Measurements from ENCODE around the gene CCDC116. TPM values are rescaled to one million over a fixed set of nuclear protein-coding genes. Genes with fewer than 3 reads are reported as not detected.
A peak's percentile ranks its signal among the peaks of the same experiment; 100 is the strongest.
"Not testable (repeated sequence)": the region's sequence is repeated elsewhere in the genome, so short reads cannot be mapped to it uniquely, and the experiment has no call there.

CCDC116 gene
- total RNA-seq, 2 donors from 2014 or later = 0.49 to 0.53 TPM

DNA sequence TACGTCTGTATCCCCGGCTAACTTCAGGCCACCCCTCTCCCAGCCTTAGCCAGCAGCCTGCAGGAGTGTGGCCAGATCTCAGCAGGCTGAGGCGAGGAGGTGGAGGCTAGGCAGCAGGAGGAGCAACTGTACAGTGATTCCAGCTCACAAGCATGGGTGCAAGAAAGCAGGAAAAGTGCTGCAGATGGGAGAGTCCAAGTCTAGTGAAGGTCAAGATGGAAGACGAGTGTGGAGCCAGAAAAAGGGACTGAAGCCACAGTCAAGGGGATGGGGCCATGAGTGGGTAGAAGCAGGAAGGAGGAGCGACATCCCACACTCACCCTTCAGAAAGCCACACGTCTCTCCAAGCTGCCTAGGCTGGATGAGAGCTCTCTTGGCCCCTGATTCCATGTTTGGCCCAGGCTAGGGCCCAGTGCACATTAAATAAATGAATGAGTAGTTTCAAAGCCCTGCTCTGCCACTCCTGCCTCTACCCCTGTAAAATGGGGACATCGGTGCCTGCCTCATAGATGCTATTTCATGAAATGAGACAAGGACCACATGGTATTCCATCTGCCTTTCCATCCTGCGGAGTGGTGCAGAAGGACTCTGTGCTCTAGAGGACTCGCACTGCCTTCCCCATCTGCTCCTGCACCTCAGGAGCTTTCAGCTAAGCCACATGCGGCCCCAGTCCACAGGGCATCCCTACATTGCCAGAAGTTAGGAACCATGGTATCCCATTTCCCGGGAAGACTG is 5.7 kb upstream of the CCDC116 start:
- intact Hi-C loops (cut with DNase I, micrococcal nuclease) = loop anchor here in 1 of 2 donors (10.0 kb wide), 1 partner anchor 52 kb away; no protein-coding TSS in a partner anchor
- DNase-seq (no peak), ATAC-seq (no peak)

DNA sequence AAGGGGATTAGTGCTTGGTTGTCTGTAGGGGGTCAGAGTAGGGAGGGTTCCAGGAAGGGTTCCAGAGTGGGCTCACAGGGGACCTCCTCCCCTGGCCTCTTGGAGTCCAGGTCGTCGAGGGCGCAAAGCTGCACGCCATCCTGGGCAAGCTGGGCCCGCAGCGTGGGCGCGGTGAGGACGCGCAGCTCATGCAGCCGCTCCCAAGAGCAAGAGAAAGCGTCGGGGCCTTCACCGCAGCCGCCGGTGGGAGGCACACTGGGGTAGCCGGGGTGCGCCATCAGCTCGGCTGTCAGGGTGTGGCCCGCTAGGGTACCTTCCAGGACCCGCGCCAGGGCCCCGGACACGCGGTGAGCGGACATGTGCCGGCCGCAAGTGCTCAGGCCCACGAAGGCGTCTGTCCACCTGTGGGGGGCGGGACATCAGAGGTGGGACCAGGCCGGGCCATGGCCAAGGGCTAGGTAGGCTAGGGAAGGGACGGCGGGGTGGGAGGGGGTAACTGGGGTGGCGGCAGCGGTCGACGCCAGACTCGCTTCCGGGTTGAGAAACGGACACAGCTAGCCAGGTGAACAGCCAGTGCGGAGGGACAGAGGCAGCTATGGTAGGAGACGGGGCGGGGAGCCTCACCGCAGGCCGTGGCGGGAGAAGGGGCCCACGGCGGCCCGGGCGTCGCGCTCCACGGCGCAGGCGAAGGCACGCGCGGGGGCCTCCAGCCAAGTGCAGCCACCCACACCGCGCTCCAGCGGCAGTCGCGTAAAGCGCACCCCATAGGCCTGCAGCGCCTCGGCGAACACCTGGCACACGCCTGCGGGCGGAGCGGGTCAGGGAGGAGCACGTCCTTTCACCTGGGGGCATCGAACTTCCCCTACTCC is 3.9 kb upstream of the CCDC116 start:
- no peak for ATAC-seq
- intact Hi-C loops (cut with DNase I, micrococcal nuclease) = loop anchor here in 1 of 2 donors (10.0 kb wide), 1 partner anchor 54 kb away; no protein-coding TSS in a partner anchor
- peak; percentile 36 to 39 for DNase-seq

DNA sequence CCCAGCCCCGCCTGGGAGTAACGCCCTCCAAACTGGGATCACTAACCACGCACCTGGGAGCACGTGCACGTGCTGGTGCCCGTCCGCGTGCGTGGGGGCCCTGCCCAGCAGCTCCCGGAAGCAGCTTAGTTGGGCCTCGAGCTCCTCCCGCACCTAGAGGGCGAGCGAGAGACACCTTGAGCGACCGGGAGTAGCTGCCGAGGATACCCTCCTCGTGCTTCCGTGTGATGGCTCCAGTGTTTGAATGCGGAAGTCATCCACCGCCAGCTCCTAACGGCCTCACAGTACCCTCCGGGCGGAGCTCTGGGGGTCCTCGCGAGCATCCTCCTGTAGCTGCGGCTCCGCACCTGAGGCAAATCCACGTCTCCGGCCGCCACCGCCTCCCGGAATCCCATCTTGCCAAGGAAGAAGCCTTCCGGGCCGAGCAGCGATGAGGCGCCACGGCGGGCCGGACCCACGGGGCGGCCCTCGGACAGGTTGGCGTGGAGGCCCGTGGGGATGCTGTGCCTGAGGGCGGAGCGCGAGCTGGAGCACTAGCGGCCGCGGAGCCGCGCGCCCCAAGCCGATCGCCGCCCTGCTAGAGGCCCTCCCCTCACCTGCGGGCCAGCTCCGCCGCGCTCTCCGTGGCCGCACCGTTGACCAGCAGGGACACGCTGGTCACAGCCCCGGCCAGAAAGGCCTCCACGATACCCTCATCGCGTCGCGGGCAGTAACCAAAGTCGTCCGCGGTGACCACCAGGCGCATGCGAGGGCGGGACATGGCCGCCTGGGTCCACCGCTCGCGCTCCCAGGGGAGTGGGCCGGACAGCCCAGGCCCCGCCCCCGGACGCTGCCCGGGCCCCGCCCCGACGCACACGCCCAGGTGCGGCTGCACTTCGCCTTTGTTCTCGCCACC is 3.1 kb upstream of the CCDC116 start, which contains the start of gene YDJC:
TSS of gene YDJC (minus strand) at position 768 of the 895 bp plus-strand sequence. CDS start at position 760, 8 bp downstream.
- intact Hi-C loops (cut with DNase I, micrococcal nuclease) = loop anchor here in 1 of 2 donors (10.0 kb wide), 1 partner anchor 55 kb away; no protein-coding TSS in a partner anchor
- DNase-seq = peak; percentile 92 to 97
- peak; percentile 92 for ATAC-seq

DNA sequence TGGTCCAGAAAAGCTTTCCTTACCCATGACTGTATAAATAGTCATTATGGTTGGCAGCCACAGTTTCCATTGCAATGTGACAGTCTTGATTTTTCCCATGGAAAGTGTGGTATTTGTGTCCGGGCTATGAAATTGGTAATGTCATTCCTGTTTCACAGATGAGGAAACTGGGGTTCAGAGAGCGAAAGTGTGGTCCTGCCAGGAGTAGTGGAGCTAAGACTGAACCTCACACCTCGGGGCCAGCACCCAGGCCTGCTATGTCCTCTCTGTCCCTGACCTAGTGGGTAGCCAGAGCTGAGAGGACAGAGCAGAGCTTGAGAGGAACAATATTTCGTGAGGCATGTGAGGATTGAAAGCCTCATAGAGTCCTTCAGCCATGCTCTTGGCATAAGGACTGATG is 1.5 kb upstream of the CCDC116 start:
- intact Hi-C loops (cut with DNase I, micrococcal nuclease) = no loop called here
- no peak for ATAC-seq

DNA sequence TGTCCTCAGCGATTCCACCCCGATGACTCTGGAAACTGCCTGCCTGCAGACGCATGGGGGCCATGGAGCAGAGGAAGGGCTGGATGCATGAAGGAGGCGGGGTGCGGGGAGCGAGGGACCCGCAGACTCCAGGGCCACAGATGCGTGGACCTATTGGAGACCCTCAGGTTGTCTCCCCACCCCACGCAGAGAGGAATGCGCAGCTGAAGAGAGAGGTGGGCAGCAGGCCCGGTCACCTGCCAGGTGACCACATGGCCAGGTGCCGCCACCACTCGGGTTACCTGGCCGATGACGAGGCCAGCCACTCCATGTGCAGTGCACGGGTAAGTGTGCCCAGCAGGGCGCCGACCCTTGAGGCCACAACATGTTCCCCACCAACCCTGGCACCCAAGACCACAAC is 371 bp downstream of the CCDC116 start:
- intact Hi-C loops (cut with DNase I, micrococcal nuclease) = no loop called here
- no peak for DNase-seq
- ATAC-seq = no peak

More for the DNA sequence above, 1.5 kb upstream of the CCDC116 start:
- DNase-seq = no peak

DNA sequence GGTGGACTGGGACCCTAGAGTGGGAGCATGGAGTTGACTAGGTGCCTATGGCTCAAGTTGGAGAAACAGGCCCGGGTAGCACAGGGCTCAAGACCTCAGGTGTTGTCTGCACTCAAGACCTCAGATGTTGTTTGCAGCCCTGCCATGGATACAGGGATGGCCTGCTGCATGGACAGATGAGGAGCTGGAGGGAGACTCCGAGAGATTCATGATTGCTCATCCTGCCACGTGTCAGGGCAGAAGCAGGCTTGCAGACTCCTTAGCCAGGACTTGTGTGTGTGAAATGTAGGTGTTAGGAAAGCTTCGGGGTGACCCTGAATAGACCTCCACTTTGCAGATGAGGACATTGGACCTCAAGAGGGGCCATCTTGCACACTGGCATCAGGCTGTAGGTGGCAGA is 921 bp downstream of the CCDC116 start:
- ATAC-seq = no peak
- DNase-seq = no peak
- intact Hi-C loops (cut with DNase I, micrococcal nuclease) = no loop called here

DNA sequence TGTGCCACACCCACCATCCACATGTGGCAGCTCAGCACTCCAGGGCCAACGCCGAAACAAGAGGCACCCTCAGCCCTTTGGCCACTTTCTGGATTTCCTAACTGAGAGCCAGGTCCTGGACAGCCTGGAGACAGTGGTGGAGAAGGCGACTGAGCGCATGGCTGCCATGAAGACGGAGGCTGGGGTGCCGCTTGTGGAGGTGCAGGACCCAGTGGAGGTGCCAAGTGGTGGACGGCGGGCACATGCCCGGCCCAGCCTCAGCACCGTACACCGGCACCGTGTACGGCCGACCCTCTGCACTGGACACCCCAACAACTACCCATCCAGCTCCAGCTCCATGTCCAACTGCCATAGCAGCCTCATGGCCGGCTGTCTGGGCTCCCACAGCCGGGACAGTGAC is 1.5 kb downstream of the CCDC116 start:
- intact Hi-C loops (cut with DNase I, micrococcal nuclease) = no loop called here
- ATAC-seq (no peak), DNase-seq (no peak)

DNA sequence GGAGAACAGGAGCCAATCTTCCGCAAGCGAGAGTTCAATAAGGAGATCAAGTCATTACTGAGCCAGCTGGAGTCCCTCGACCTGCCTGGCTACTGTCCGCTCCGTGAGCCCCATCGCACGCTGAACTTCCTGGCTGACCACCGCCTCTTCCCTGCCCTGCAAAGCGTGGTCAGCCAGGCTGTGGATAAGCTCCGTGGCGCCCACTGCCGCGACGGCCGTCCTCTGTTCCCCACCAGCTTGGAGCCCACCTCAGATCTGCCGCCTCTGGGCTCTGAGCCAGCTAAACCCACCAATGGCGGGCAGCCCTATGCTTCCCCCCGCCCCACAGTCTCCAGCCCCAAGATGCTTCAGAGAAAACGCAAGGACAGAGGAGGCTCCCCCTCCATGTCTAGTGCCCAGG is 2.3 kb downstream of the CCDC116 start:
- no peak for ATAC-seq
- intact Hi-C loops (cut with DNase I, micrococcal nuclease) = no loop called here
- DNase-seq = no peak

DNA sequence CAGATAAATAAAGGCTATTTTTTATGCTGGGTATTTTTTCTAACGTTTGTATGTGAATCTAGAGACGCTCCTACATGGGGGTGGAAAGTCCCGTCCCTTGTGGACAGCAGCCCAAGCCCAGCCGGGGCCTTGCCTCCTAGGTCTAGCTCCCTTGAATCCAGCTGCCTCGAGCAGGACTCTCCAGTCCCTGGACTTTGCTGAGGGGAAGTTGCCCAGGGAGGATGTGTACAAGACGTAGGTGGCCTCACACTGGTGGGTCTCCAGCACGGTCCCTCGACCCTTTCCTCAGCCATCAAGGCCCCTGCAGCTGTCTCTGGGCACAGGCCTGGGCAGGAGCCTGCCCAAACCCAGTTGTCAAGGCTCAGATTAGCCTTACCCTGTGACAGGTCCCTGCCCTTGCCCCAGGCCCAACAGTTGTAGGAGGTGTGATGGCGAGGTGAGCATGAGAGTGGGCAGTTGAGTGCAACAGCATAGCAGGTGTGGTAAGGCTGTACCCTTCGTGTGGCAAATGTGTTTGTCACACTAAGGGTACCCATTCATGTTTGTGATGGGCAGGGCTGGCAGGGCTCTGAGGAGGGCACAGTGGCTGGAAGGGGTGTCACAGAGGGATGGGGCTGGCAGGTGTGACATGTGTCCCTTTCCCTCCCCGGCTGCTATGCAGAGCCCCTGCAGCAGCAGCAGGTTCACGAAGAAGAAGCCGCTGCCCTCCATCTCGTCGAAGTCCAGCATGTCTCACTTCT is 3.4 kb downstream of the CCDC116 start:
- intact Hi-C loops (cut with DNase I, micrococcal nuclease) = no loop called here
- no peak for ATAC-seq
- DNase-seq = no peak

DNA sequence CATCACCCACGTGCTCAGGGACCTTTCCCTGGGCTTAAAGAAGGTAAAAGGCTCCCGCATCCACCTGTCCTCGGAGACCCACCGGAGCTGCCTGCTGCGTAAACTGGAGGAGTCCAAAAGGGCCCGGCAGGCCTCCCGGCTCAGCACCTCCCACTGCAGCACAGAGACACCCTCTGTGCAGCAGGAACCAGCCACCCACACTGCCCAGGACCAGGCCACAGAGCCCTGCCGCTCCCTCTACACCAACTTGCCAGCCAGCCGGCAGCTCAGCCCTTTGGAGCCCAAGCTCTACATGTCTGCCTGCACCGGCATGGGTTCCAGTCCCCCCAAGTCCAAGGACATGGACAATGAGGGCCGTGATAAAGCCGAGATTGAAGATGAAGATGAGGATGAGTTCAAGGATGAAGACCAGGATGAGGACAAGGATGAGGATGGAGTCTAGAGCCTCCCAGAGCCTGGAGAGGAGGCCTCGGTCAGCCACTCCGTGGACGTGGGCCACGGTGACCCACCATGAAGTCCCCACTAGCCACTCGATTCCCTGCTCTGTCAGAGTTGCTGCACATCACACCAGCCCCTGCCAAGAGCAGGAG is 4.2 kb downstream of the CCDC116 start:
- ATAC-seq (no peak), DNase-seq (no peak)
- intact Hi-C loops (cut with DNase I, micrococcal nuclease) = no loop called here

DNA sequence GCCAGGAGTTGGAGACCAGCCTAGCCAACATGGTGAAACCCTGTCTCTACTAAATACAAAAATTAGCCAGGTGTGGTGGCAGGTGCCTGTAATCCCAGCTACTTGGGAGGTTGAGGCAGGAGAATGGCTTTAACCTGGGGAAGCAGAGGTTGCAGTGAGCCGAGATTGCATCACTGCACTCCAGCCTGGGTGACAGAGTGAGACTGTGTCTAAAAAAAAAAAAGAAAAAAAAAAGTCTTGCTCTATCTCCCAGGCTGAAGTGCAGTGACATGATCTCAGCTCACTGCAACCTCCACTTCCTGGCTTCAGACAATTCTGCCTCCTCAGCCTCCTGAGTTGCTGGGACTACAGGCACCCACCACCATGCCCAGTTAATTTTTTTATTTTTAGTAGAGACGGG is 4.9 kb downstream of the CCDC116 start:
- intact Hi-C loops (cut with DNase I, micrococcal nuclease); DNase-seq; ATAC-seq: not testable (repeated sequence)

DNA sequence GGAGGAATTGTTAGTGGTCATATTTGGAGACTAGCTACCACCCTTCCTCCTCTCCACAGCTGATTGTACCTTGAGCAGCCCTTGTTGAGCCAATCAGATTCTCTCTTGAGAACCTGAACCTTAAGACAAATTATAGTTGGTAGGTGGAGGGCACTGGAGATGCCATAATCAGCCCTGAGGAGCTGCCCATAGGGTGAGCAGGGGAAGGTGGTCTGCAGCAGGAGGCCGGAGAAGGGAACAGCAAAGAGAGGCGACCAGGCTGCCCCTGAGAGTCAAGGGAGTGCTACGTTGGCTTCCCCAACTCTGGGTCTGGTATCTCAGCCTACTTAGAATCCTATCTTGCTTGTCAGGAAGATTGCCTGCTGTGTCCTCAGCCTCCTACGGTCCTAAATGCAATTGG is 6.8 kb downstream of the CCDC116 start:
- intact Hi-C loops (cut with DNase I, micrococcal nuclease) = no loop called here
- ATAC-seq (no peak), DNase-seq (no peak)

DNA sequence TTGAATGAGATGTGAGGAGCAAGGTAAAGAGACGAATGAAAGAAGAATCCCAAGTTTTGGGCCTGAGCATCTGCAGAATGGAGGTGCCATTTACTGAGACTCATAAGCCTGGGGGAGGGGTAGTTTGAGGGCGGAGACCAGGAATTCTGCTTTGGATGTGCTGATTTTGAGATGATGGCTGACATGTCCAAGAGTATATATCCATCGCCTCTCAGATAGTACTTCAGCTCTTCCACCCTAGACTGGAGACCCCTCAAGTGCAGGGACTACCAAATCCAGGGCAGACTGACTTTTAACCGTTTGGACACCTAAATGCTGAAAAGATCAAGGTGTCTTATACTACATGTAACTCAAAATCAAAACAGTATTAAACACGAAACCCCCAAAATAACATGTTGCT is 8.2 kb downstream of the CCDC116 start:
- no peak for ATAC-seq
- intact Hi-C loops (cut with DNase I, micrococcal nuclease) = no loop called here
- no peak for DNase-seq

DNA sequence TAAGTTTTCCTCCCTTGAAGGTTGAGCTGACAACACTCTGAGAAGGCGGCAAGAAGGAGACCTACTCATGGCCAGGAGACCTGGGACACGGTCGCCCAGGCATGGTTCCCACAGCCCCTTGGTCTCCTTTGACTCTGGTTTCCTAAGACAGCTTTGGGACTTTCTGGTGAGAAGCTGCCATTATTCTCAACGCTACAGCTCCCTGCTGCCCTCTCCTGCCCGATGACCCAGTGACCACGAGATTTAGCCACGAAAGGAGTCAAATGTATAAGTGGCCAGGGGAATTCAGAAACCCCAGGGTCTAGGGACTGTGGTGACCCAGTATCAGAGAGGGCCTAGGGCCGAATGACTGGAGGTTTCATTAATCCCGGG is 8.8 kb downstream of the CCDC116 start:
- intact Hi-C loops (cut with DNase I, micrococcal nuclease) = no loop called here
- DNase-seq (peak; percentile 45 to 53), ATAC-seq (peak; percentile 38)

DNA sequence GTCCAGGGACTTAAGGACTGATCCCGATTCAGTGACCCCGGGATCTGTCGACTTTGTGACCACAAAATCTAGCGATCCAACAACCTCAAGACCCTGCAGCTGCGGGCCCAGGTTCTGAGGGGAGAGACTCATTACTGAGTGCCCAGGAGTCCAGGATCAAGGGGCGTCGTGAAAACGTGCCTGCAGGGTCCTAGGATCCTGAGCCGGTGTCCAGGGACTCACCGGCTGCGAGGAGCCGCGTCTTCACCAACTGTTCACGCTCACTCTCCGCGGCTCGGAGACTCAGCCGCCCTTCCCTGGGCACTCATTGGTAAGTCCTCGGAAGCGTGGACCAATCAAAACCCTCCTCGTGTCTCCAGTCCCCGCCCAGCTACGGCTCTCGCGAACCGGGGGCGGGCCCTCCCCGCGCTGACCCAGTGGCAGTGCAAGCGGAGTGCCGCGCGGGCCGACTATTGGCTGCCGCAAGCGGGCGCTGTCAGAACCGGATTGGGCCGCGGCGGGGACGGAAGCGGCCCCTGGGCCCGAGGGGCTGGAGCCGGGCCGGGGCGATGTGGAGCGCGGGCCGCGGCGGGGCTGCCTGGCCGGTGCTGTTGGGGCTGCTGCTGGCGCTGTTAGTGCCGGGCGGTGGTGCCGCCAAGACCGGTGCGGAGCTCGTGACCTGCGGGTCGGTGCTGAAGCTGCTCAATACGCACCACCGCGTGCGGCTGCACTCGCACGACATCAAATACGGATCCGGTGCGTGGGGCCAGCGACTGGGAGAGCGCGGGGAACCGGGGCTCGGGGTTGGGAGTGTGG is 9.4 kb downstream of the CCDC116 start, which contains the start of gene SDF2L1:
TSS of gene SDF2L1 (plus strand) at position 514 of the 795 bp plus-strand sequence. CDS start at position 549, 35 bp downstream.
- DNase-seq (peak; percentile 98), ATAC-seq (peak; percentile 96)
- intact Hi-C loops (cut with DNase I, micrococcal nuclease) = no loop called here

DNA sequence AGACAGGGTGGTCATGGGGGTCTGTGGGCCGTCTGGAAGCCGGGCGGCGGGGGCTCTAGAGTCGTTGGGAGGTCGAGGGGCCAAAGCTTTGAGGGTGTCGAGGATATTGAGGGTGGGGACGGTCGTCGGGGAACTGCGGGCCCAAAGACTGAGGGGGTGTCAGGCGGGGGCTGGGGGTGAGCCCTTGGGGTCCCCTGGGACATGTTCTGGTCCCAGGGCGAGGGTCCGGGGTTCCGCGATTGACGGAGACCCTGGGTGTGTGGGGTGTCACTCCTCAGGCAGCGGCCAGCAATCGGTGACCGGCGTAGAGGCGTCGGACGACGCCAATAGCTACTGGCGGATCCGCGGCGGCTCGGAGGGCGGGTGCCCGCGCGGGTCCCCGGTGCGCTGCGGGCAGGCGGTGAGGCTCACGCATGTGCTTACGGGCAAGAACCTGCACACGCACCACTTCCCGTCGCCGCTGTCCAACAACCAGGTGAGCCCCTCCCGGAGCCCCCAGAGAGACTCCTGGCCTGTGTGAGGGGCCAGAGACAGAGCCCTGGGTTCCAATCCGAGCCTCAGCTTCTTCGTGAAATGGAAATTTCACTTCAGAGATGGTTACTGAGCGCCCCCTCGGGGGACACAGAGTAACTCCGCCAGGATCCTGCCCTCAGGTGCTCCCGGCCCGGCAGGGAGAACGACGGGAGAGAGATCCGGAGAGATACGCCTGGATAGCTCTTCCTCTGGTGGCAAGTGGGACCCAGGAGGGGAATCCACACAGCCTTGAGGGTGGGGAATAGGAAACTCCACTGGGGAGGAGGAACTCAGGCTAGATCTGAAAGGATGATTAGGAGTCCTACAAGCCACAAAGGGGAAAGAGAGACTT is 10.3 kb downstream of the CCDC116 start:
- DNase-seq (peak; percentile 49 to 68), ATAC-seq (peak; percentile 42)
- intact Hi-C loops (cut with DNase I, micrococcal nuclease) = no loop called here

Data from left colon (tissue), 2 donors.